ENCODE data around the gene LRP1B.

LRP1B gene

DNA sequence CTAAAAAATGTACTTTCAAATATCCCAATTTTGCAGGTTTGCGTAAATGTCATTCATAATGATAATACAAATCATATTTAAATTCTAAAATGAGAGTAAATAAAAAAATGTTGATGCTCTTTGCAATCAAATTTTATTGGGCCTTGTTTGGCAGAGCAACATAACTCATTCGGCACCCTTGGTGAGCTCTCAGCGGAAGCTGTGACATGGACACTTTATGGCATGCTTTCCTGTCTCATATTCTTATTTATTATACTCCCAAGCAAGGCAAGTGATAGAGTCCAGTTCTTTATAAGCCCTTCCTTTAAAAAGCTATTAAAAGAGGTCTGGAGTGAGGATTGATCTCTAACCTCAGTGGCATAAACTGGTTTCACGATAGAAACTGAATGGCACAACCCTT is 1857.4 kb downstream of the LRP1B start:
- no peak for DNase-seq

DNA sequence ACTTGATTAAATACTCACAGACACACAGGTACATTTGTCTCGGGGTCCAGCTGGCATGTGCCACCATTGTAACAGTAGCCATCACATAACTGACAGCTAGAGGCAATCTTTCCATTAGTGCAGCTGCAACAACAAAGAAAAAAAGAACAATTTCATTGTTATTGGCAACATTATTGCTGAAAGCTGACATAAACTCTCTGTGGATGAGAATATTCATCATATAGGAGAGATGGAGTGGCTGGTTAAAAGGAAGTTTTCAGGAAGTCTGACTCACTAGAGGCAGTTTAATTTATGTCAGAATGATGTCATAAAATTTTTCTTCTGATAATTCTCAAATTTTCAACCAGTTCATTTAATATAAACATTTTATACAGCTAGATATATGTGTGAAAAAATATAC is 1860.6 kb downstream of the LRP1B start:
- no peak for DNase-seq

DNA sequence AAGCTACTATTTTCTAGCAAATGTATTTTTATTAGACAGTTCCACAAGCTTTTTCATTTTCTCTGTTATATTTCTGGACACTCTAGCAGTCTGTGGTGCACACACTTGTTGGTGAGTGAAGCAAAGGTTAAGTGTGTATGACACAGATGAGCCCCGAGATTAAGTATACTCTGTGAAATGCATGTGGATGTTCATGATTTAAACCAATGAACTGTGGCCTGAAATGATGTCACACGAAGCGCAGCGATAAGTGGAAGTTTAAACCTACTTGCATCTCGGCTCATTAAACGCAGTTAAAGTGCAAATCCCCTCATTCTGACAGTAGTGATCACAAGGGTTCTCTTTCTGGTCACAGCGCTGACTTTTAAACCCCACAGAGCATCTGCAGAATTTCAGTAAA is 1861.8 kb downstream of the LRP1B start:
- peak; percentile 56 for DNase-seq

DNA sequence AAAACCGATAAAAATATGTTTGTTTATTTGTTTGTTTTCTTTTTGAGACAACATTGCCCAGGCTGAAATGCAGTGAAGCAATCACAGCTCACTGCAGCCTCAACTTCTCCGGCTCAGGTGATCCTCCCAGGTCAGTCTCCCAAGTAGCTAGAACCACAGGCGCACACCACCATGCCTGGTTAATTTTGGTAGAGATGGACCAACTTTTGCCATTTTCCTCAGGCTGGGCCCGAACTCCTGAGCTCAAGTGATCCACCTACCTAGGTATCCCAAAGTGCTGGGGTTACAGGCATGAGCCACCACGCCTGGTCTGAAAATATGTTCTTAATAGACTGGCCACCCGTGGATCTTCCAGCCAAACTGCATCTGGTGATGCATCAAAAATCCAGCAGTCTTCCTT is 1867.9 kb downstream of the LRP1B start:
- DNase-seq = no peak

DNA sequence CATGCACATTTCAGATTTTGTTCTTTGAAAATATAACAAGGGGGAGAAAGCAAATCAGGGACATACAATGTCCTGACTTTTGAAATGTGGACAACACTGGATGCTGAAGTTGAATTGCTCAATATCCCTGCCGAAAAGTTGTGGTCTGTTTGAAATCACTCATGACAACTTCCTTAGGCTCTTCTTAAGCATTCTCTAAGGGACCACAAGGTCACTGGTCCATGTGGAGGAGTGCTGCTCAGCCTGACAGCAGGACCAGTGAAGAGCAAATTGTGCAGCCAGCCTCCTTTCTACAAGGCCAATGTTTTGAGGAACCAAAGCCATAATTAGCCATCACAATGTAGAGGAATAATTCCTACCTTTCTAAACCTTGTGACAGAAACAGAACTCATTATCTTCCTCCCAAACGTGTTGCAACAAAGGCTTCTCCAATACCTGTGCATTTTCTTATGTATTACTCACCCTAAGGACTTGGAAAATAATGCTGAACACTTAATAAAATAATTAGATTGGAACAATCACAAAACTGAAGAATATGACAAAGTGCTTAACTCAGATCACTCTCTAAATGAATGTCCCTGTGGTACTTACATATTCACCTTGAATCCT is 1873.0 kb downstream of the LRP1B start:
- DNase-seq = peak; percentile 7

DNA sequence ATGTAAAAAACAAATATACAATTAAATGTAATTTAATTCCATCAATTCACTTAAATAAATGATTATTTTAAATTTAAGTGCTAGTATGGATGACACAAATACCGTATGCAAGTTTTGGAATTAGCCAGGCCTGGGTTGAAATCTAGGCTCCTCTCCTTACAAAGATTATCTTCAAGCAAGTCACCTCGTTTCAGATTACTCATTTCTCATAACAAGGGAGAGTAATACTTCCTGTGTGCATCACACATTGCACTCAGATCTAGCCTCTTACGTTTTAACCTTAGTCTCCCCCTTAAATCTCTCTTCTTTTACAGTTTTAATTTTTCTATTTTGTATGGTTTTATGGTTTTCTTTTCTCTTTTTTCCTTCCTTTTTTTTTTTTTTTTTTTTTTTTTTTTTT is 1874.7 kb downstream of the LRP1B start:
- DNase-seq = no peak

DNA sequence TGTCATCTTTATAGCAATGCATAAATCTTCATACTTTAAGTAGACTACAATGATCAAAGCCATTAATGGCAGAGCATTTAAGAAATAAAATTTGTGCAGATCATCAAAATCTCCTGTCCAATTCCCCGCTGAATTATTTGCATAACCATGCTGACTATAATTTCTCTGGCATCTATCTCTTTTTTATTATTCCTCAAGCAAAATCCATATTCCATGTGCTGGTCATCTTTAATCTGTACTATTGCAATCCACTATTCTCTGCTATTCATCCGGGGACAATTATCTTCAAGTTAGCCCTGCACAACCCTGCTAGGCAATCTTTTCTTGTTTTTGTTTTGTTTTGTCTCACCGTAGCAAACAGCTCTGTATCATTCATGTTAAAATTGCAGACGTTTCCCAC is 1881.0 kb downstream of the LRP1B start:
- DNase-seq = no peak

DNA sequence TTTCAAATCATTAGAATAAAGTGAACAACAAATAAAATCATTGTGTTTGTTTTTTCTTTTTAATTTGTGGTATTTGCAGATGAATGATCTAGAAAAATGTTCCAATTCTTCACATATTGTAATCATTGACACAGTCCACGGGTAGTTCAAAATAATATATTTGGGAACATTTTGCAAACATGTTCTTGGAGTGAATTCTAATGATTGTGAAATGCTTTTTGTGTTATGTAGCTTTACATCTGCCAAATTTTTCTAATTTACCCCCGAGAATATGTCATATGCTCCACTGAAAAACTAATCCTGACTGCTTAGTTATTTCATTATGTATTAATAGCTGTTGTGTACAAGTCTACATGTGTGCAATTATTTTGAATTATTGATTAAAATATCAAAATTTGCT is 1882.2 kb downstream of the LRP1B start:
- DNase-seq = no peak

DNA sequence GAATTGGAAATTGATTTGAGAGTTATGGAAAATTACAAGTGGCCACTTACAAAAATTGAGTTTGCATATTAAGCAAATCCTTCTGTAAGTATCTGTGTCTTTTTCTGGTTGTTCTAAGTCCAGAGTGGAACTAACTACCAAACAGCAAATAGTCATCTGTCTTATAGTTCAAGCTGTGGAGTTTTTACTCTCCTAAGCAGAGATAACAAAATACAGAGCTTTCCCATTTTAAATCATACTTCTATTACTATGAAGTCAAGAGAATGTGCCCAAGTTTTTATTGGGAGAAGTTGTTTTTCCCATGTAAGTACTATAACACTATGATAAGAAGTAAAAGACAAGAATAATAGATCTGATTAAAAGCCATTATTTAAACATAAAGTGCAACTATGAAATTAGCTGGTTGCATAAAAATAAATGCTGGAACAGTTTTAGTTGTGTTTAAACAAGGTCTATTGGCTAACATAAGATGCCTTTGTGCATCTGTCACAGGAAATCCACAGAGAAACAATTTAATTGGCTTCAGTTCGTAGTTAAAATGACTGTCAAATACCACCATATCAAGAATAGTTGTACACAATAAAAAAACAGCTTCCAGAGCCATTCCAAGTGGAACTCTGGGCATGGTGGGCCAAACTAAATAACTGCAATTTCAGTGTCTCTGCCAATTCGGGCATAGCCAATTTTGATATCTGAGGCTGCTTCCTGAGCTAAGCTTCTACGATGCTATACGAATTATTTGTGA is 1883.2 kb downstream of the LRP1B start:
- DNase-seq = no peak

DNA sequence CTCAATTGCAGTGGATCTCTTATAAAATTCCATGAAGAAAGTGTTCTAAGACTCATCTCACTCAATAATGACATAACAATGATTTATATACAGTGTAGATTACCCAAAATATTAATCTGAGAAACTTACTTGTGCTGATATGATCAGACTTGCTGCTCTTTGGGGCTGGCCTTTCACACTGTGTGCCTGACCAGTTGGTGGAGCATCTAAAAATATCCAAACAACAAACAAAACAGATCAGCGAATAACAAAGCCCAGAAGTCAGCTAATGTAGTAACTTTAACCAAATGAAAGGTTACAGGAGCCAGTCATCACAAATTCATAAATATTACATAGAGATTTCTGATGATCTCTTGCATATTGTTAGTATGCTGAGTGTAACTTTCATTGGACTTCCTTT is 1883.9 kb downstream of the LRP1B start:
- no peak for DNase-seq

DNA sequence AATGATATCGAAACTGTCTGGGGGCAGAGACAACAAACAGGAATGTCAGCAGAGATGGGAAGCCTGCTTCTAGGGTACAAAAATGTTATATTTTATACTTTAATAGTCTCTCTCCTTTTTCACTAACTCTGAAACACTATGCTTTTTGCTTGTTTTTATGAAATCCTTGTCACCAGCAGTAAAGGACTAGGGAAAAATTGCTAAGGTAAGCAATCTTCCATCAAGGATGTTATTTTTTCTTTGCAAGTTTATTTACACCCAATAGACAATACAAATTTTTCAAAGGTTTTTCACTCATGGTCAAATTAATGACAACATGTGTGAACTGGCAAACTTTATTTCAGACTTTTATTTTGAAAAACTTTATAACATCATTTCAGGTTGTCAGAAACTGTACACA is 1884.8 kb downstream of the LRP1B start:
- no peak for DNase-seq

DNA sequence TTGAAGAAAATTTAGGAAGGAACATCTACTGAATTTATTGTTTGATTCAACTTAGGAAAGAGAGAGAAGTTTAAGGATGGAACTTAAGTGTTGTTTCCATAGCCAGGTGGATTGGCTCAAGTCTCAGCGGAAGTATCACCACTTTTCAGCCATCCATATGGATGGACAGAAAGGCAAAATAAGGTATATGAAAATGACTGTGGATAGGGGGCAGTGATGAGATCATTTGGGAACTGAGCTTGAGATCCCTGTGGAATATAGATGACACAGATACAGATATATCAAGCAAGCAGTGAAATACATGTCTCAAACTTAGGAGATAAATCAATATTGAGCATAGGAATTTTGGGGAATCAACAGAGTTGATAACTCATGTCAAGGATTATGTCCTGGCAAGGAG is 1887.9 kb downstream of the LRP1B start:
- DNase-seq = no peak

DNA sequence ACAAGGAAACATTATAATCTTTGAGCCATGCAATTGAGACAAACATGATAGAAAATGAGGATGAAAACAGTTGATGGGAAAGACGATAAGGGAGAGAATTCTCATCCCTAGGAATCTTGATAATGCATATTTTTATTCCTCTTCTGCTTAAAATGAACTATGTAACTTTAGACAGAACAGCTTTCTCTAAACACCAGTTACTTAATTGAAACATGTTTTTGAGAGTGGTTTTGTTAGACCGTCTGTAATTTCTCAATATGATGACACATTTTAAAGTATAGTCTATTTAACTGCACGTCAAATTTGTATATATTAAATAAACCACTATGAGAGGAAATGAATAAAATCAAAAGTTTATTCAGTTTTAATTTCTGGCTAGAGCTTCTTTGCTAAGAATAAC is 1896.7 kb downstream of the LRP1B start:
- DNase-seq = no peak

DNA sequence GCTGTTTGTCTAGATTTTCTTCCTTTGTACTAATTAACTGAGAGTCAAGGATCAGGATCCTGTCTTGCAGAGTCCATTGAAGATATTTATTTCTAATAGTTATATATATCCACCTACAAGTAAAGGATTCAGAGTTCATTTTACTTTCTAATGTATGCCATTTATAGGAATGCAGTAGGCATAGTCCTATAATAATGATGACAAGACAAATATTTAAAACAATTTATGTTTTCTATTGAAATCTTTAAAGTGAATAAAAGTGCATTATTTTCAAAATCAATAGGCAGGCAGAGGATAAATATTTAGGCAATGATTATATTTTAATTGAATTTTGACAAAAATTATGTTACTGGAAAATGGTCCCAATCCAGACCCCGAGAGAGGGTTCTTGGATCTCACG is 1919.9 kb downstream of the LRP1B start:
- no peak for DNase-seq

DNA sequence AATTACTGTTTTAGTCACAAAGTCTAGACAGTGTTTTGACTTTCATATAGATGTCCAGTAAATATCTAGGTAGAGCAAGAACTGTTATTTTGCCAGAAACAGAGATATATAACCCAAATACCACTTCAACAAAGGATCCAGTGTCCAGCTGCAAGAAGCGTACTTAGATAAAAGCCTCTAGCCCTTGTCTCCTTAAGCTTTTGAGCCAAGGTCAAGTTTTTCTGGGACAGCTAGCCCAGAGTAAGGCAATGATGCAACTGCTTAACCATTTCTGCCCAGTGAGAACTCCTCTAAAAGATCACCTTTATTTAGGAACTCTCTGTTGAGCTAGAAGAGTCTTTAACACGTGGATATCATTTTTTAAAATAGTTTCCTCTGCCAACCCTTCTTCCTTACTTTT is 1925.7 kb downstream of the LRP1B start:
- no peak for DNase-seq

DNA sequence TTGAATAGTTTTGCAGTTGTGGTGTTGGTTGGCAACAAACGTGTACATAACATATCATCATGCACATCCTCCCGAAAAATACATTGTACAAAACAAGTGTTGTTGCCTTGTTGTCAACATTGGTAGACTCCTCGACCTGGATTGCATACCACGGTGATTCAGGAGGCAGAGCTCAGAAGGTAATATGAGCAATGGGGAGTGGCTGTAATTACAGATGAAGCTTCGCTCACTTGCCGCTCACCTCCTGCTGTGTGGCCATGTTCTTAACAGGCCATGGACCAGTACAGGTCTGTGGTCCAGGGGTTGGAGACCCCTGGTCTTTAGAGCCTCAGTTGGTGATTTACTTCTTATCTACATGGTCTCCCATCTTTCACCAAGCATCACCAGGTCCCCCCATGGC is 1927.5 kb downstream of the LRP1B start:
- DNase-seq = no peak

DNA sequence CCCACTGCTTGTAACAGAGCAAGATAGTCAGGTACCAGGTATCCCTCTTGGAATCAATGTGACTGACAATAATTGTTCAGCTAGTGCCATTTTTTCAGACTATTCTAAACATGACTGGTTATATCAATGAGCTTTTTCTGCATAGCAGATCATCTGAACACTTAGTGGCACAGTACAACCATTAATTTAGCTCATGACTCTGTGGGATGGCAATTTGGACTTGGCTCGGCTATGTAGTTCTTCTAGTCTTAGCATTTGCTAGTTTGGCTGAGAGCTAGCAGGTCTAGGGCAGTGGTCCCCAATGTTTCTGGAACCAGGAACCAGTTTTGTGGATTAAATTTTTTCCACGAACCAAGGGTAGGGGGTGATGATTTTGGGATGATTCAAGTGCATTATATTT is 1929.2 kb downstream of the LRP1B start:
- no peak for DNase-seq

DNA sequence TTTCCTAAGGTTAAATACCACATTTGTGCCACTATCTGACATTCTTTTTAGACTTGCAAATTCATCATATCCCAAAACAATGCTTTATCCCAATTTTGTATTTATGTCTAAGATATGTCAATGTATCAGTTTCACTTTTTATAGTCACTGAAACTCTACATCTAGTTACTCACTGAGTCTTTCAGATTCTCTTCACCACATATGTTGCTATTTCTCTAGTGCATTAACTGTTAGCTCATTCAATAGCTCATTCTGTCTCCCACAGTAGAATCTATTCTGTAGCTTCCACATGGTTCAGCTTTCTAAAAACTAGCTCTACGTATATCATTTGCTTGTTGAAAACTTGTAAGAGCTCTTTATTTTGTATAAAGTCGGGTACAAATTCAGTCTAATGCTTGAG is 1930.1 kb downstream of the LRP1B start:
- no peak for DNase-seq

DNA sequence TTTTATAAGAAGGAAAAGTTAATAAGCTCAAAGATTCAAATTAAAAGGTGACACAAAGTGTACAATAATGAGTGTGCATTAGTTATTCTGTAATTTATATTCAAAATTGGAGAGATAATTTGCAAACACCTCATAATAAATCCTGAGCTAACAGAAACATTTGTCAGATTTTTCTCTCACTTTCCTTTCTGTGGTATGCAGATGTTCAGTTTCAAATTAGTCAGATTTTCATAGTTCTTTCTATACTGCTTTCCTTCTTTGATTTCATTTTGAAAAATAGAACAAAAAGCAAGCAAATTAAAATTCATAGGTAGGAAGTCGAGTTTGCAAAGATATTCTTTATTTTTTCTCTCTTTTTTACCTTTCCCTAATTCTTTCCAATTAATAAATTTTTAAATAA is 1930.5 kb downstream of the LRP1B start:
- no peak for DNase-seq

DNA sequence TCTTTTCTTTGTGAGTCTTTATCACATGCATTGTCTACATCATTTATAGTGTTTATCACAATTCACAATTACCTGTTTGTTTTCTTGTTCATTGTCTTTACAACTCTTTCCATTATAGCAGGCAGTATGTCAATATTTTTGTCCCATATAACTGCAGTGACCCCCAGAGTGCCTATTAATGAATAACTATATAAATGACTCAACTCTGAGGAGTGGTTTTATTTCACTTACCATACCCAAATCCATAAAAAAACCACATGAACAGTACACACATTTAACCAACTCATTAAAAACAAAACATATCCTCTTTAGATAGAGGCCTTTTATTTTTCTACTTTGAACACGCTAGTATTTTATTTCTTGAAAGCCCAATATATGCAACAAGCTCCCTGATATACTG is 1931.5 kb downstream of the LRP1B start:
- DNase-seq = no peak

DNA sequence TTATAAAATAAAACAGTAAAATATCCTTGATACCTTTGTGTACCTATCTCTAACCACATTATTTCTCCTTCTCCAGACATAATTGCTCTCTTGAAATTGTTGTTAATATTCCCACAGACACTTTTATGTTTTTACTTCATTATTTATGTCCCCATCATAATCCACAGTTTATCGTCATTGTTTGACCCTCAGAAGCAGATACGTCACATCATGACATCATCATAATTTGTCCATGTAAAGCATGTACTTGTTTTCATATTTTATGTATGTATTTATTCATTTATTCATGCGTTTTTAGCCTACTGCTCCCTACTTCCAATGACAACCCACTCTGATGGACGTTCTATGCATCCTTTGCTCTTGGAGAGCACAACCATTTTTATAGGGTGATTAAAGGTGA is 1943.7 kb downstream of the LRP1B start:
- DNase-seq = no peak

DNA sequence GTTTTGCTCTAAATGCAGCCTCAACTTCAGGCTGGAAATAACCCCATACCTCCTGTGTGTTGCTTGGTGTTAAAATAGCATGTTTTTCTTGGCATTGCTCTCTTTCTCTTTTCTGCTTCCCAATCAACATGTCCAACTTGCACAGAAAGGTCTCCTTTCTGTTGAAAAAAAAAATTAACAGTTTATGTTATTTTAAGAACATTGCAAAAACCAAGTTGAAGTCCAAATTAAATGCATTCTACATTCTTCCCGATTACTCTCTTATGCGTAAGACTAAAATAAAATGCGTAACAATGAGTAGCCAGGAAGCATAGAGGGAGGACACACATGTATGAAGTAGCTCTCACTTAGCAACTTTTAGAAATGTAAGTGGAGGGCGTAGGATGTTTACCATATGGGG is 1944.5 kb downstream of the LRP1B start:
- no peak for DNase-seq

DNA sequence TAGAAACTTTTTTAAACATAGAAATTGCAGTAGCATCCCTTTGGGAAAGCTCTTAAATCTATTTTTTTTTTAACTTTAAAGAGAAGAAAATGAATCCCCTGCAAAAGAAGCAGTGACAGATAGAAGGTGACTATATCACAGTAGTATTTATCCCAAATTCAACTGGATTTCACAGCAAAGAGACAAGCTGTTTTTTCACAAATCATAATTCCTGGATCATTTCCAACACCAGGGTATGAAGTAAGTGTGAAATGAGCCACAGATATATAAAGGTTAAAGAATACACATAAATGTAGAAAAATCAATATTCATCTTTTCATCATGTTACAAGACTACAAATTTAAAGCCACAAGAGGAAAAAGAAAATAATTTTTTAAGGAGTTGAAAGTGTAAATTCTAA is 1945.7 kb downstream of the LRP1B start:
- no peak for DNase-seq

DNA sequence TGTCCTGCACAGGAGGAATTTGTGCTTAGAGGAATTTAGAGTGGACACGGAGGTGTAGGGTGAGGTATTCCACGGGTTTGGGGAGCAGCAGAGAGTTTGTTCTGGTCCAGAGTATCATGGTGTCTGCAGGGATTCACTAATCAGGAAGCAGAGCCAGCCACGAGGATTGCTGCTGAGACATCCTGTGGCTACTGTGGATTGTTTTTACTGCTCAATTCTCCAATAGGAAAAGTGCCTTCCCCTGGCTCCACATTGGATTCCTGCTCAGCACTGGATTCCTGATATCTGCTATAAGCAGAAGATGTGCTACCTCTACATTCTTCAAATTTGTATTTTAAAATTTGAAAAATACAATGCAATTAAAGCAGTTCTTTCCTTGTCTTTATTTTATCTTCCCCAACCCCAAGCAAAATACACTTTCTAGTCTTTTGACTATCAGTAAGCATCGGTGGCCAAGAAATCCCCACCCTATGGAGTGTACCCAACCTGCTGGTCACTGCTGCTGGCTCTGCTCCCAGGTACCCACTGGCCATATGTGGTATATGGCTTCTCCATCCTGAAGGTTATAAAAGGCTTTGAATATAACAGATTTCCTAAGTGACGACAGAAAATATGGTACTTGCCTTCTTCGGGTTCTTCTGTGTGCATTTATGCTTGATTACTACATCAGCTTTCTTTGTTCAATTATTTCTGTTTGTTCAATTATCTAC is 1947.6 kb downstream of the LRP1B start:
- DNase-seq = no peak

All from eye (tissue), 1 donor.